GM12801 (cell line): ENCODE data around the gene TUFT1.

Experiments
- TF ChIP-seq, protein P1 (sequence below): IDR thresholded peaks from one replicate; pipeline ENCODE4 v1.5.1; 2011; ENCODE audit warnings: control low read depth; ENCODE audit not compliant: insufficient read length; ENCODE audit errors: extremely low read depth

TUFT1 gene

GRCh38 chr1:151533870-151534269, 6.2 kb upstream of the TUFT1 start:
- TF ChIP-seq, protein P1, sequence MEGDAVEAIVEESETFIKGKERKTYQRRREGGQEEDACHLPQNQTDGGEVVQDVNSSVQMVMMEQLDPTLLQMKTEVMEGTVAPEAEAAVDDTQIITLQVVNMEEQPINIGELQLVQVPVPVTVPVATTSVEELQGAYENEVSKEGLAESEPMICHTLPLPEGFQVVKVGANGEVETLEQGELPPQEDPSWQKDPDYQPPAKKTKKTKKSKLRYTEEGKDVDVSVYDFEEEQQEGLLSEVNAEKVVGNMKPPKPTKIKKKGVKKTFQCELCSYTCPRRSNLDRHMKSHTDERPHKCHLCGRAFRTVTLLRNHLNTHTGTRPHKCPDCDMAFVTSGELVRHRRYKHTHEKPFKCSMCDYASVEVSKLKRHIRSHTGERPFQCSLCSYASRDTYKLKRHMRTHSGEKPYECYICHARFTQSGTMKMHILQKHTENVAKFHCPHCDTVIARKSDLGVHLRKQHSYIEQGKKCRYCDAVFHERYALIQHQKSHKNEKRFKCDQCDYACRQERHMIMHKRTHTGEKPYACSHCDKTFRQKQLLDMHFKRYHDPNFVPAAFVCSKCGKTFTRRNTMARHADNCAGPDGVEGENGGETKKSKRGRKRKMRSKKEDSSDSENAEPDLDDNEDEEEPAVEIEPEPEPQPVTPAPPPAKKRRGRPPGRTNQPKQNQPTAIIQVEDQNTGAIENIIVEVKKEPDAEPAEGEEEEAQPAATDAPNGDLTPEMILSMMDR: no peak

DNA sequence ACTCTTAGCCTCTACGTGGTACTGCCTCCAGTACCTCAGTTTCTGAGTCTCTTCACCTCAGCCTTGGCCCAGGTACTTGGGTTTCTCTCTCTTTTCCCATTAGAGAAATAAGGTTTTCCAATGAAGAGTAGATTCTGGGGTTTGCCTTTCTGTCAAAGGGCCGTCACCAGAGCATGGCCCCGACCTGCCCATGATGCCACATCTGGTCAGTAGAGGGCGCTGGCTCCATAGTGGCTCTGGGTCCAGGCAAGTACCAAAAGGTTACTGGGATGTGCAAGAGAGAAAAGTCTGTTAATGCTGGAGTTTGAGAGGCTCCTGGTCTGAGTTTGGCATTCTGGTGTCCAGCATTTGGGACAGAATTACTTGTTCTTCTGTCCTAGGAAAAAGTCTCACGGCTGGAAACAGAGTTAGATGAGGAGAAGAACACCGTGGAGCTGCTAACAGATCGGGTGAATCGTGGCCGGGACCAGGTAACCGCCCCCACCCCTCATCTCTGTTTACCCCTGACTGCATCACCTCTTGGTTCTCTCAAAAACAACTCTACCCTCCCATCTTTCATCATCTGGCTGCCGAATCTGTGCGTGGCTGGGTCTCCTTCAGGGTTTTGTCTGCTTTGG, 5.3 kb upstream of the TUFT1 start:
- TF ChIP-seq, protein P1: no peak

- TF ChIP-seq, protein P1: no peak
These were observed 4.5 kb upstream of the TUFT1 start for GRCh38 chr1:151535326-151536271.

GRCh38 chr1:151536499-151536898, 3.6 kb upstream of the TUFT1 start:
- TF ChIP-seq, protein P1: no peak

GRCh38 chr1:151537112-151537511, 3.0 kb upstream of the TUFT1 start:
- TF ChIP-seq, protein P1: no peak

DNA sequence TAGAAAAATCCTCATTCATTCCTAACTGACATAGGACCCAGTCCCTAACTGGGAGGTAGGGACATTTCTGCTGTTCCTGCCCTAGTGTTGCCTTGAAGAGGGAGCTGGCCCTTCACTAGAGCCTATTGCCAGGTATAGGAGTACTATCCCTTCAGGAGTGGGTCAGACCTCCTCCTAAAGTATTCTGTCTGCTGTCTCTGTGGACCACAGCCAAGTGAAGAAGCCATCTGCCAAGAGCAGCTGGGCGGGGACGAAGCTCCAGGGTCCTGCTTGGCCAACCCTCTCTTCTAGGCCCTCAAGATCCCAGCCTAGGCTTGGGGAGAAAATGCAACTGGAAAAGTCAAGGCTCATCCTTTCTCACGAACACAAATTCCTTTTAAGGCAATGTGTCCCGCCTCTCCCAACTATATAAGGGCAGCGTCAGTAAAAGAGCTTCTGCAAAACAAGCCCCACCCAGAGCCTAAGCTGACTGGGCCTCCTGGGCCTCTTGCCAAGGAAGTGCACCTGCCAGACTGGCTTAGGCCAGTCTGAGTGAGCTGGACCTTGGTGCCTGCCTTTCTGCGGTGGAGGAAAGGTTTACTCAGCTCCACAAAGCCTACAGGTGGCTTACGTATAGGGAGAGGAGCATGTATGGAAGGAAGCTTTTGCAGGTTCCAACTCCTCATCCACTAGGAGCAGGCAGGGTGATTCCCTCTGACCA, 638 bp upstream of the TUFT1 start:
- TF ChIP-seq, protein P1: no peak

DNA sequence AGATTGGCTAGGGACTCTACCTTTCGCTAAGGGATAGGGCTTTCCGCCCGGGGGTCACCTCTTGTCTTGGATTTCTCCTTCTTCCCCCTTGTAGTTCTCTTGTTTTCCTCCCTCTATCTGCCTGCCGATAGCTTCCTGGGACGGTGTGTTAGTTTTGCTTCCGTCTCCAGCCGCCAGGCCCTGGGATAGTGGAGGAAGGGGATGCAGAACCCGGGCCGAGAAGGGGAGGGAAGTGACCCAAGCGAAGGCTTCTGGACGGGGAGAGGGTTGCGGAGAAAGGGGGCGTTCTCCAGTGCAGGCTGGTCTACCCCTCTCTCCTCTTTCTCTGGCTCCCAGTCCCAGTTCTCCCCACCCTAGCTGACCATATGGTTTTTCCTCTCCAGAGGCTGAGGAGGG, 871 bp downstream of the TUFT1 start:
- TF ChIP-seq, protein P1: no peak
